IPS DF 4.7 (cell line): Measurements from ENCODE around the gene HS3ST6.
"Not testable (repeated sequence)": the region's sequence is repeated elsewhere in the genome, so short reads cannot be mapped to it uniquely, and the experiment has no call there.

Experiments
- DNase-seq: peaks from one replicate; pipeline ENCODE4 v3.0.0-alpha.2; 2013; ENCODE audit warnings: low spot score; ENCODE audit errors: extremely low read depth

Gene HS3ST6

DNA sequence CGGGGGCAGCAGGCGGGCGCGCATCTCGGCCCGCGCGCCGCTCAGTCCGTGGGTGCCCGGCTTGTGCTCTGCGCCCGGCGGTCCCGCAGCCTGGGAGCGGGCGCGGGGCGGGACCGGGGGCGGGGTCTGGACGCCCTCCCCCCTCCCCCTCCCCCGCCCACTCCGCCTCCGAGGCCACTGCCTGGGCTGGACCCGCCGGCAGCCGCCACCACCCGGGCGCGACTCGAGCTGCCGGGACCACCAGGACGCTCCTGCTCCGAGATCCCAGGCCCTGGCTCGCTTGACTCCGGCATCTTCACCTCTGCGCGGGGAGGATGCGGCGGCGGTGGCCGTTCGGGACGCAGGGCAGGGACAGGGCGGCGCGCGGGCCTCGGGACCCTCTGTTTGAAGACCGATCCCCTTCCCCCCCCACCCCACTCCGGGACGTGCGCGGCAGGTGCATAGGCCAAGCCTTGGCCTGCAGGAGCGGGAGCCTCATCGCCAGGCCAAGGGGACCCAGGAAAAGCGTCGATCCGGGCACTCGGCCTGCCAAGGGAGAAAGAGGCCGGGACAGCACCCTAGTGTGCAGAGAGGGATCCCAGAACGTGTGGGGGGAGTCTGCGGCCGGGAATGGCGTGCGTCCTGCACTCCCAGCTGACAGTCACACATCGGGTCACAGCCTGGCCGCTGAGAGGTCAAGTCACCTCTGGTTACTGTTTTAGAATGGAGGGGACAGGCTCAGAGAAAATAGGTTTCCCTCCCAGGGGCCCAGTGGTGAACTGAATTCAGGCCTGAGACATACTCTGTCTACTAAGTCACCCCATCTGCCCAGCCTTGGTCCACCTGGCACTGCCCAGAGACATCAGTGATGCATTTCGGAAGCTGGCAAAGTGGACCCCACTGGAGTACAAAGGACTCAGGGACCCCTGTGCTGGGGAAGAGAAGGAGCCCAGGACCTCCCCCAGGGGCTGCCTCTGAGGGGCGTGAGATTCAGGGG is at the start of gene HS3ST6:
Gene HS3ST6, minus strand, starts transcription at position 65 of the 976 bp plus-strand sequence. CDS start 92 bp downstream, outside the sequence.
- DNase-seq: no peak

DNA sequence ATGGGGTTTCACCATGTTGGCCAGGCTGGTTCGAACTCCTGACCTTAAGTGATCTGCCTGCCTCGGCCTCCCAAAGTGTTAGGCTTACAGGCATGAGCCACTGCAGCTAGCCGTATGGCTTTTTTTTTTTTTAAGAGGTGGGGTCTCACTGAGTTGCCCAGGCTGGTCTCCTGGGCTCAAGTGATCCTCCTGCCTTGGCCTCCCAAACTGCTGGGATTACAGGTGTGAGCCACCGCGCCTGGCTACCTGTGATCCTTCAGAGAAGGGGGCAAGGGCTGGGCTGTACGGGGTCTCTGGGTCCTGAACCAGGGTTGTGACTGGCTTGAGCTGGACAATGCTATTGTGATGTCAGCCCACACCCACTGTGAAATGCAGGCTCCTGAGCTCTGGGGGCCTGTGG is 48.2 kb upstream of the HS3ST6 start, which contains the start of gene RNF151:
Gene RNF151, plus strand, starts transcription at position 397 of the 400 bp plus-strand sequence. CDS start 26 bp downstream, outside the sequence.
- no peak for DNase-seq

GRCh38 chr16:1965396-1966001 is 47.3 kb upstream of the HS3ST6 start:
- no peak for DNase-seq

DNA sequence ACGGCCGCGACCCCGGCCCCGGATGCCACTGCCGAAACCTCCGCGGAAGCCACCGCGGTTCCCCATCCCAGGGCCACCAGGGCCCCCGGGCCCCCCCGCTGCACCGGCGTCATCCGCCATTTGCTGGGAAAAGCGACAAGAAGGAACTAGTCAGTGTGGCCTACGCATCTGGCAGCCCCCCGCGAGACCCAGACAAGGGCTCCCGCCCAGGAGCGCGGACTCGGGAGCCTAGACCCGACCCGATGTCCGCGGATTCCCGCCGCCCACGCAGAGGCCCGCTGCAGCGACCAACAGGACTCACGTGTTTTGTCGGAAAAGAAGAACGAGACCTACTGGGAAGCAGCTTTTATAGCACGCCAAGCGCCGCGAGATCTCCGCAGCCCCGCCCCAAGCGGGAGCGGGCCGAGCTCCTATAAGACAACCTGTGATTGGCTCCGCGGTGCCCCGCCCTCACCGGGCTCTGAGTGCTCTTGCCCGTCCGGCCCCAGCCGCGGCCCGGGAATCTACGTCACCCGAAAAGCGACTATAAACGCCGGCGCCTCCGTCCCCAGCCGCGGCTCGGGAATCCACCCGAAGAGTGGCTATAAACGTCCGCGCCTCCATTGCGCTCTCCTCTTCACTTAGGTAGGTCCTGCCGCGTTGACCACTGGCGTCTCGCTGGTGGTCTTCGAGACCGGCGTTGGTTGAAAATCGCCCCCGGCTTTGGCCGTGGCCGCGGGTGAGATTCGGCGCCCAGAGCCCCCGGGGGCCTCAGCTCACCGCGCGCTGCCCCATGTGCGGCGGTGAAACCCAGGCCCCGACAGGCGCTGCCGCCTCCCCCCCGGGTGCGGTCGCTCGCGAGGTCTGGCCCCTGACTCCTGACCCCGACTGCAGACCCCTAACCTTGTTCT is 46.5 kb upstream of the HS3ST6 start, which contains the start of gene RPS2:
Gene RPS2, minus strand, starts transcription at position 321 of the 890 bp plus-strand sequence. Its CDS starts 201 bp downstream, at position 120.
- no peak for DNase-seq

DNA sequence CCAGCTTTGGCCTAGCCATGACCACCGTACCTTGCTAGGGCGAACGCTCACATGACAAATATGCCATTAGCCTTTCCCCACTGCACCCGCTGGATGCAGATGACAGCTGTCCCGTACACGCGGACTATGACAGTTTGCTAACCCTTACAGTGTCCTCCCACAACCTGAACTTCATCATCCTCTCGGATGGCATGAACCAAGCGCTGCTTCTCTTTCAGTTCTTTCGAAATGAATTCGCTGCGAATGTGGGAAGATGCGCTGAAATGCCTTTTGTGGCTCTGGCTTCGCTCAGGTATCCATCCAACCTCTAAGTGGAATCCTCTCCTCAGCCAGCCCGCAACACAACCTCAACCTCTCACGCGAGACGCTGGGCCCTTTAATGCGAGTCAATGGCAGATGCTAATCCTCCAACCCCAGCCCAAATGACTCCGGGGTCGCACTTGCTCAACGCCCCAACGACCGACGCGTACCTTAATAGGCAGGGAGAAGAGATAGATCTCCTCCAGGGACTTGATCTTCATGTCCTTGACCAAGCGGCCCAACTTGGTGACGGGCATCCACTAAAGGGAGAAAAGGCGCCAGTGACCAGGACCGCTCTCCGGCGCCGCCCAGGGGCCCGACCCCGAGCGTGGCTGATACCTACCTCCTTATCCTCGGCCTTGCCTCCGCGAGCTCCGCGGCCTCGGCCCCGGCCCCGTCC is 45.7 kb upstream of the HS3ST6 start:
- DNase-seq: no peak

DNA sequence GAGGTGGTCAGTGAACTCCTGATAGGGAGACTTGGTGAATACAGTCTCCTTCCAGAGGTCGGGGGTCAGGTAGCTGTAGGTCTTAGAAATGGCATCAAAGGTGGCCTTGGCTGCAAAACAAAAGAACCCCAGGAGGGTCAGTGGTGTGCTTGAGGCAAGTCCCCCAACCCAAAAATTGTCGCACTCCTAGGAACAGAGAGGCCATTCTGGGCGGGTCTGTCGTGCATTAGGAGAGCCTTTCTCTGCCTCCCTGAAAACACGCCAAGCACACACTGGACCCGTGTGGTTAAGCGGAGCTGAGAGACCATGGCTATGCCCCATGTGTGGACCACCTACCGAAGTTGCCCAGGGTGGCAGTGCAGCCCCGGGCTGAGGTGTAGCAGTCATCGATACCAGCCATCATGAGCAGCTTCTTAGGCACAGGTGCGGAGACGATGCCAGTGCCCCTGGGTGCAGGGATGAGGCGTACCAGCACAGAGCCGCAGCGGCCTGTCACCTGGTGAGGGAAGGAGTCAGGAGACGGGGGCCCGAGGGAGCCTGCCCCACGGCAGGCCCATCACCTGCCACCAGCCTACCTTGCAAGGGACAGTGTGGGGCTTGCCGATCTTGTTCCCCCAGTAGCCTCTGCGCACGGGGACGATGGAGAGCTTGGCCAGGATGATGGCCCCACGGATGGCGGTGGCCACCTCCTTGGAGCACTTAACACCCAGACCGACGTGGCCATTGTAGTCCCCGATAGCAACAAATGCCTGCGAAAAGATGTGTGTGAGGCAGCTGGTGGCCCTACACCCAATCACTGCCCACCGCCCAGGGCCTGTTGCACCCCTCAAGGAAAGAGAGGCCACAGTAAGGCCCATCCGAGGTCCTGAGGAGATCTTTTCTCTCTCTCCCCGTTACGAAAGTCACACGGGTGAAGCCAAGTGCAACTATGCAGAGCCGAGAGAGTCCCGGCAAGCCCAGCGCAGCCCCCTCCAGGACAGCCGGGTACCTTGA is 44.2 kb upstream of the HS3ST6 start:
- not testable (repeated sequence) for DNase-seq

- DNase-seq: no peak
Measured at GRCh38 chr16:1961651-1962067, 43.4 kb upstream of the HS3ST6 start.

DNA sequence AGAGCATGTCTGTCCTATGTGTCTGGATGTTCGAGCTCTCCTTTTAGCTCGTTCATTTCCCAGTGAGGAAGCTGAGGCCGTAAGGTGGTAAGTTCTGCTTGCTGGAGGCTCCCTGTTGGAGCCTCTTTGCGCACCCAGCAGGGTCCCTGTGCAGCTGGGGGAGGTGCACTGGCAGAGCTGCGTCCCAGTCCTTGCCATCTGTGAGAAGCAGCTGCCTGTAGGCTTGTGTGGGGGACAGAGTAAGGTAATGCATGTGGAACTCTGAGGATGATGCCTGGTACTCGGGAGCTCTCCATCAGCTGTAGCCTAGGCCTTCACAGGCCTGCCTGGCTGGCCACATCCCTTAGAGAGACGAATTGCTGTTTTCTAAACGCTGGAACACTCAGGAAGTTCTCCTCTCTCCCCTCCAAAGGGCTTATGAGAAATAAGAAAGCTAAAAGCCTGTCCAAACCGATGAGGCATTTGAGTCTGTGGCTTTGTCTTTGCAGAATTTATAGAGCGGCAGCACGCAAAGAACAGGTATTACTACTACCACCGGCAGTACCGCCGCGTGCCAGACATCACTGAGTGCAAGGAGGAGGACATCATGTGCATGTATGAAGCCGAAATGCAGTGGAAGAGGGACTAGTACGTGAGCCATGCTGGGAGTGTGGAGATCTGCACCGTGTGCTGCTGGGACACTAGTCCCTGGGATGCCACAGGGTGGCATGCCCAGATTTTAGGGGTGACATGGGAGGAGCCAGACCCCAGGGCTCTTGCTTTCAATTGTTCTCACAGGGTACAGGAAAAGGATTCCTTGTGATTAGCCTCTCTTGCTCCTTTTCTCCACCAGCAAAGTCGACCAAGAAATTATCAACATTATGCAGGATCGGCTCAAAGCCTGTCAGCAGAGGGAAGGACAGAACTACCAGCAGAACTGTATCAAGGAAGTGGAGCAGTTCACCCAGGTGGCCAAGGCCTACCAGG is 42.7 kb upstream of the HS3ST6 start:
- no peak for DNase-seq

DNA sequence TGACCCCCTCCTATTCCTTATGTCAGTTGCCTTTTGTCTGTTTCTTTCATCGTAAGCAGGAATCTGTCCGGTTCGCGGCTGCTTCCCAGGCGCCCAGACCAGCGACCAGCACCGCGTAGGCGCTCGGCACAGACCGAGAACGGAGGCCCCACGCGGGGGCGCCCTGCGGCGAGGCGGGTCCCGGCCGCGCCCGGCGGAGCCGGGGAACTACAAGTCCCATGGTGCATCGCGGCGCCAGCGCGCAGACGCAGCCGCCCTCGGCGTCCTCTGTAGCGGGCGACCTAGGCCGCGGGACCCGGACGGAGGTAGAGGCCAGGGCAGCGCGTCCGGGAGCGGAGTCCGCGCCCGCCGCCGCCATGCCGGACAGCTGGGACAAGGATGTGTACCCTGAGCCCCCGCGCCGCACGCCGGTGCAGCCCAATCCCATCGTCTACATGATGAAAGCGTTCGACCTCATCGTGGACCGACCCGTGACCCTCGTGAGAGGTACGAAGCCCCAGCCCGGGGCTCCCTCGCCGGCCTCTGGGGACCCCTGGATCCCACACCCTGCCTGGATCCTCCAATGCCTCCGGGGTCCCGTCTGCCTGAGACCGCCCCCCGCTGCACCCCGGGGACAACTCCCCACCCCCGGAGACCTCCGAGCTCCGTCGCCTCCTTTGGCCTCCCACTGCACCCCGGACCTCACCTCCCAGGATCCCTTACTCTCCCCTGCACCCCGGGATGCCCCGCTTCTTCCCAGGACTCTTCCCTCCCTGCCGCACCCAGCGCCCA is 41.2 kb upstream of the HS3ST6 start, which contains the start of gene NDUFB10:
Gene NDUFB10, plus strand, starts transcription at position 270 of the 771 bp plus-strand sequence. Its CDS starts 87 bp downstream, at position 357.
- no peak for DNase-seq

DNA sequence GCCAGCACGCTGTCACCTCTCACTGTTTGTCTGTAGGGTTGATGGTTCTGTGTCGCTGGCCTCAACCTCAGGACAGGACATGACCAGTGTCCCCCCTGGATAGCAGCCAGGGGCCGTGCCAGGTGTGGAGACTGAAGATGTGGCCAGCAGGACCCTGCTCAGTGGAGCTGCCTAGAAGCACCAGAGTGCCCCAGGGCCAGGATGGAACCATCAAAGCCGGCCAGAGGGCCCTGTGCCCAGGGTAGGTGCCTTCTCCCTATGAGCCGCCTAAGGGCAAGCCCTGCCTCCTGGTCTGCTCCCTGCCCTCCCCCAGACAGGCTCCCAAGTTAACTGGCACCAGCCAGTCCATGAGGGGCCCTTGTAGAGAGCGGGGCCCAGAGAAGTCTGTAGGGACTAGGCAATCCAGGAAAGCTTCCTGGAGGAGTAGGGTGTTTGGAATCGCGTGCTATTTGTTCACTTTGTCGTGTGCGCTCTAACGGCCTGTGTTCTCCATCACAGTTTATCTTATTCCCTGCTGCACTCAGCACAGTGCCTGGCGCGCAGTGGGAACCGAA is 40.6 kb upstream of the HS3ST6 start:
- DNase-seq: no peak

DNA sequence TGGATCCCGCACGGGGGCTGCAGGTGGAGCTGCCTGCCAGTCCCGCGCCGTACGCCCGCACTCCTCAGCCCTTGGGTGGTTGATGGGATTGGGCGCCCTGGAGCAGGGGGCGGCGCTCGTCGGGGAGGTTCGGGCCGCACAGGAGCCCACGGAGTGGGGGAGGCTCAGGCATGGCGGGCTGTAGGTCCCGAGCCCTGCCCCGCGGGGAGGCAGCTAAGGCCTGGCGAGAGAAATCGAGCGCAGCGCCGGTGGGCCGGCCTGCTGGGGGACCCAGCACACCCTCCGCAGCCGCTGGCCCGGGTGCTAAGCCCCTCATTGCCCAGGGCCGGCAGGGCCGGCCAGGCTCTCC is 39.9 kb upstream of the HS3ST6 start:
- not testable (repeated sequence) for DNase-seq

DNA sequence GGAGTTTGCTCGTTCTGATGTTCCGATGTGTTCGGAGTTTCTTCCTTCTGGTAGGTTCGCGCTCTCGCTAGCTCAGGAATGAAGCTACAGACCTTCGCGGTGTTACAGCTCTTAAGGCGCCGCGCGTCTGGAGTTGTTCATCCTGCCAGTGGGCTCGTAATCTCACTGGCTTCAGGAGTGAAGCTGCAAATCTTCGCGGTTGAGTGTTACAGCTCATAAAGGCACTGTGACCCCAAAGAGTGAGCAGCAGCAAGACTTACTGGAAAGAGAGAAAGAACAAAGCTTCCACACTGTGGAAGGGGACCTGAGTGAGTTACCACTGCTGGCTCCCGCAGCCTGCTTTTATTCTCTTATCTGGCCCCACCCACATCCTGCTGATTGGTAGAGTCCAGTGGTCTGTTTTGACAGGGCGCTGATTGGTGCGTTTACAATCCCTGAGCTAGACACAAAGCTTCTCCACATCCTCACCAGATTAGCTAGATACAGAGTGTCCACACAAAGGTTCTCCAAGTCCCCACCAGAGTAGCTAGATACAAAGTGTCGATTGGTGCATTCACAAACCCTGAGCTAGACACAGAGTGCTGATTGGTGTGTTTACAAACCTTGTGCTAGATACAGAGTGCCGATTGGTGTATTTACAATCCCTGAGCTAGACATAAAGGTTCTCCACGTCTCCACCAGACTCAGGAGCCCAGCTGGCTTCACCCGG is 39.4 kb upstream of the HS3ST6 start:
- not testable (repeated sequence) for DNase-seq

GRCh38 chr16:1953734-1954133 is 35.5 kb upstream of the HS3ST6 start:
- no peak for DNase-seq

DNA sequence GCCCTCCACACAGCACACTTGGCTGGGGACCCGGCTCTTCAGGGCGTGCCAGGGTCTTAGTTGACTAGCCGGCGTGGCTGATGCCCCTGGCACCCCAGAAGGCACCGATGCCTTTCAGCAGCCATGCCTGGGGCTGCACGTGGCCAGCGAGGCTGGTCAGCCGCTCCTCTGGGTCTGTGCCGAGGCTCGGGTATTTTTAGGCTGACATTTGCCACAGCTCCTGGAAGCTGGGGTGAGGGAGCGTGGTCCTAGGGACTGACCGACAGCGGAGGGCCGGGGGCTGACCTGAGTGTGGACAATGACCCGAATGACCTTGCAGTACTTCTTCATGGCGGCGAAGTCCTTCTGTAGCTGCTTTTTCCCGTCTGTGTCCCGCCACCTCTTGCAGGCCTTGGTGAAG is 32.3 kb upstream of the HS3ST6 start:
- DNase-seq: no peak

GRCh38 chr16:1950047-1950446 is 31.8 kb upstream of the HS3ST6 start:
- no peak for DNase-seq

- DNase-seq: no peak
Measured at GRCh38 chr16:1949507-1949906, 31.3 kb upstream of the HS3ST6 start.

DNA sequence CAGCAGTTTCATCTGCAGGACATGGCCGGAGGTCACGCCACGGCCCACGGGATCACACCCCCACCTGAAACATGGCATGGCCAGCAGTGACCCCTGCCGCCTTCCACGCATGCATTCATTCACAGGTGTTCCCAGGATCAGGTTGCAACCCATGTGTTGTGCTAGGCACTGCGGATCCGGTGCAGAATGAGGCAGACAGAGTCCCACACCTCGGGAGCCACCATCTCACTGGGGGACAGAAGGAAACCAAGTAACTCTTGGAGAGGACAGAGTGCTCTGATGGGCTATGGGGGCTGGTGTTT is 29.1 kb upstream of the HS3ST6 start:
- DNase-seq: no peak
